ENCODE data around the gene GPX2.

DNA sequence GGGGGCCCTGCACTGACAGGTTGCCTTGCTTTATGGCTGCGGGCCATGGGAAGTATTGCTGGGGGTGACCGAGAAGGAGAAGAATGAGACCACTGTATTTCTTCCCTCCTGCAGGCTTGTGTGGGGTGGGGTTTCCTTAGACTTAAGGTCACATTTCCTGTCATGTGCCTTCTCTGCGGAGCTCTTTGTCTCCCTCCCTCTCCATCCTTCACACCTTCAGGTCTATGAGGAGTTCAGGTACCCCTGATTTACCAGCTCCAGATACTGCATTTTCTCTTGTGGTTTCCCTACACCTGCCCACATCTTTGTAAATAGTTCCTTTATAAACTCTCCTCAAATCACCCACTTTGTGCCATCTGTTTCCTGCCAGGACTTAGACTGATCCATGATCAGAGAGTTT, 47.8 kb upstream of the GPX2 start:
- TF ChIP-seq POLR2A (IDR thresholded peaks at IDR 0.05), result no peak
- TF ChIP-seq, protein P1, sequence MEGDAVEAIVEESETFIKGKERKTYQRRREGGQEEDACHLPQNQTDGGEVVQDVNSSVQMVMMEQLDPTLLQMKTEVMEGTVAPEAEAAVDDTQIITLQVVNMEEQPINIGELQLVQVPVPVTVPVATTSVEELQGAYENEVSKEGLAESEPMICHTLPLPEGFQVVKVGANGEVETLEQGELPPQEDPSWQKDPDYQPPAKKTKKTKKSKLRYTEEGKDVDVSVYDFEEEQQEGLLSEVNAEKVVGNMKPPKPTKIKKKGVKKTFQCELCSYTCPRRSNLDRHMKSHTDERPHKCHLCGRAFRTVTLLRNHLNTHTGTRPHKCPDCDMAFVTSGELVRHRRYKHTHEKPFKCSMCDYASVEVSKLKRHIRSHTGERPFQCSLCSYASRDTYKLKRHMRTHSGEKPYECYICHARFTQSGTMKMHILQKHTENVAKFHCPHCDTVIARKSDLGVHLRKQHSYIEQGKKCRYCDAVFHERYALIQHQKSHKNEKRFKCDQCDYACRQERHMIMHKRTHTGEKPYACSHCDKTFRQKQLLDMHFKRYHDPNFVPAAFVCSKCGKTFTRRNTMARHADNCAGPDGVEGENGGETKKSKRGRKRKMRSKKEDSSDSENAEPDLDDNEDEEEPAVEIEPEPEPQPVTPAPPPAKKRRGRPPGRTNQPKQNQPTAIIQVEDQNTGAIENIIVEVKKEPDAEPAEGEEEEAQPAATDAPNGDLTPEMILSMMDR (IDR thresholded peaks at IDR 0.05 in 4 of 5, conservative IDR thresholded peaks at IDR 0.05 in 1 of 5), result no peak

Measured in gastrocnemius medialis (tissue), 4 donors.